ENCODE results near the gene SOX4.
"Not testable (repeated sequence)": the region's sequence is repeated elsewhere in the genome, so short reads cannot be mapped to it uniquely, and the experiment has no call there.

Gene SOX4

GRCh38 chr6:21593412-21593926 lies at the start of gene SOX4:
Gene SOX4 (plus strand): TSS chr6:21593751. CDS start chr6:21594535, 784 bp downstream.
- peak; percentile 100 for DNase-seq

GRCh38 chr6:21552286-21552685 lies 41.3 kb upstream of the SOX4 start:
- not testable (repeated sequence) for DNase-seq

DNA sequence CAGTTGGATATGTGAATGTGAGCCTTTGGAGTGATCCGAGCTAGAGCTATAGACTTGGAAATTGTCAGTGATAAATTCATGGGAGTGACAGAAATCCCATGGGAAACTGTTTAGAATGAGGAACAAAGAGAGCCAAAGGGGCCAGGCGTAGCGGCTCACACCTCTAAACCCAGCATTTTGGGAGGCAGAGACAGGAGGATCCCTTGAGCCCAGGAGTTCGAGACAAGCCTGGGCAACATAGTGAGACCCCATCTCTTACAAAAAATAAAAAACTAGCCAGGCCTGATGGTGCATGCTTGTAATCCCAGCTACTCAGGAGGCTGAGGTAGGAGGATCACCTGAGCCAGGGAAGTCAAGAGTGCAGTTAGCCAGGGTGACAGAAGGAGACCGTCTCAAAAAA lies 39.3 kb upstream of the SOX4 start:
- DNase-seq, result no peak

- DNase-seq, result no peak
Measured at GRCh38 chr6:21555197-21555596, 38.4 kb upstream of the SOX4 start.

GRCh38 chr6:21556511-21556910 lies 37.0 kb upstream of the SOX4 start:
- no peak for DNase-seq

DNA sequence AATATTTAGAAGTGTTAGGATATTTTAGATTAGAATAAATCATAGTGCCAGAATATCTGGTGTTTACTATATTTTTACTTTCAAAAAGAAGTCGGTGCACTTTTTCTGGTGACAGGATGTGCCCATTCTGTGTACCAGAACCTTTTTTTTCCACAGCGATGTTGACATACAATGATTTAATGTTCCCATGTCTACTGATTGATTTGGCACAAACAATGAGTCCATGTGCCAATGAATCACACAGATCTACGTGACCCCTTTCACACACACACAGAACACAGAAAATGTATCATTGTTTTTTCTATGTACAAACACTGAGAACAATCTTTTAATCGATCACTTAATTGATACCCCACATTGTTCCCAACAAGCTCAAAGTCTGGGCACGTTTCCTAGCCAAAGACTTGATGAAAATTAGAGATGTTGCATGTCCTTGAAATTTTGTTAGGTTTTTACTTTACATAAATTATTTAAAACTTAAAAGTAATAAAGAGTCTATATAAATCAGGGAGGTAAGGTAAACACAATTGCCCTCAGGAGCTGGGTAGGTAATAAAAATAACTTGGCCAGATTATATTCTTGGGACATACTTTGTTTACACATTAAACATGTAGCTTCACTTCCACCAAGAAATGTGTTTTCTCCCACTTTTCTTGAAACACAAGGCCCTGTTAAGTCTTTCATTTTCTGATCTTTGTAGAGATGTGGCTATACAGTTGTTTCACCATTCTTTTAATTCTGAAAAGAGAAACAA lies 36.4 kb upstream of the SOX4 start:
- peak; percentile 79 for DNase-seq

GRCh38 chr6:21559238-21559637 lies 34.3 kb upstream of the SOX4 start:
- DNase-seq, result peak; percentile 96

DNA sequence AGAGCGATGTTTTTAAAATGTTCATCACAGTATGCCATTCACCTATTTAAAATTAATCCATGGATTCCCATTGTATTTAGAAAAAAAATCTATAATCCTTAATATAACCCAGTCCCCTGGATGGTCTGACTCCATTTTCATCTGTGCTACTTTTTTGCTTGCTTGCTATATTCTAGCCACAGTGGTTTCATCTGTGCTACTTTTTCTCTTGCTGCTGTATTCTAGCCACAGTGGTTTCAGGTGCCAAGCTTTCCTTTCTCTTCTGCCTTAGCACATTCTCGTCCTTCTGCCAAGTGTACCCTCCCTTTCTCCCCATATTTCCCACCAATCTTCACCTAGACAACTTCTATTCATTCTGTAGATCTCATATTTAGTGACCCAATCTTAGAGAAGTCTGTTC lies 33.3 kb upstream of the SOX4 start:
- DNase-seq, result peak; percentile 39

DNA sequence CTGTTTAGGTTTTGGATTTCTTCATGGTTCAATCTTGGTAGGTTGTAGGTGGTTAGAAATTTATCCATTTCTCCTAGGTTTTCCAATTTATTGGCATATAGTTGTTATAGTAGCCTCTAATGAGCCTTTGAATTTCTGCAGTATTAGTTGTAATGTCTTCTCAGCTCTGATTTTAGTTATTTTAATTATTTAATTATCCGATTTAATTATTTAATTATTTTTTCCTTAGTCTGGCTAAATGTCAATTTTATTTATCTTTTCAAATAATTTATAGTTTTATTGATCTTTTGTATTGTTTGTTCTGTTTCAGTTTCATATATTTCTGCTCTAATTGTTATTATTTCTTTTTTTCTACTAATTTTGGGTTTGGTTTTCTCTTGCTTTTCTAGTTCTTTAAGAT lies 28.1 kb upstream of the SOX4 start:
- DNase-seq, result no peak

DNA sequence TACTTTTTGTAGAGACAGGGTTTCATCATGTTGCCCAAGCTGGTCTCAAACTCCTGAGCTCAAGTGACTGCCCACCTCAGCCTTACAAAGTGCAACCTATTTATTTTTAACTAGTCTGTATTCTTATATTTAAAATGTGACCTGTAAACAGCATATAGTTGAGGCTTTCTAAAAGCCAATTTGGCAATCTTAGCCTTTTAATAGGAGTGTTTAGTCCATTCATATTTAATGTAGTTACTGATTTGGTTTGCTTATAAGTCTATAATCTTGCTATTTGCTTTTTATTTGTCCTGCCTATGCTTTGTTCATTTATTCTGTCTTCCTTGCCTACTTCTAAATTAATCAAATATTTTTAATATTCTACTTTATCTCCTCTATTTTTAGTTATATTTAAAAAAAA lies 15.0 kb upstream of the SOX4 start:
- no peak for DNase-seq

DNA sequence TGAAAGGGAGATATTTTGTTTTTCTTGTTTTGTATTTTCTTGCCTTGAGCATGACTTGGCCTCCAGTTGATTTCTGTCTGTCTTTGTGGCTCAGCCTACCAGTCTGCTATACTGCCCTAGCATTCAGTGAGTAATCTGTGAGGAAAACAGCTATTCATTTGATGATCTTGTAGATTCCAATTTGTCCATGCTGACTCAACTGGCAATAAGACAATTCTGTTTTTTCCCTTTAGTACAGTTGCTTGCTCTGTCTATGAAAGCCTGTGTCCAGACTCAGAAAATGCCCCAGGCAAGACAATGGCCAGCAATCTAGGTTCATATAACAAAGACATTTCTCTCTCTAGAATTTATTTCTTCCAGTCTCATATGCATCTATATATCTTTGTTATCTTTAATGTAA lies 10.9 kb upstream of the SOX4 start:
- no peak for DNase-seq

GRCh38 chr6:21586300-21586699 lies 7.3 kb upstream of the SOX4 start:
- DNase-seq, result no peak

DNA sequence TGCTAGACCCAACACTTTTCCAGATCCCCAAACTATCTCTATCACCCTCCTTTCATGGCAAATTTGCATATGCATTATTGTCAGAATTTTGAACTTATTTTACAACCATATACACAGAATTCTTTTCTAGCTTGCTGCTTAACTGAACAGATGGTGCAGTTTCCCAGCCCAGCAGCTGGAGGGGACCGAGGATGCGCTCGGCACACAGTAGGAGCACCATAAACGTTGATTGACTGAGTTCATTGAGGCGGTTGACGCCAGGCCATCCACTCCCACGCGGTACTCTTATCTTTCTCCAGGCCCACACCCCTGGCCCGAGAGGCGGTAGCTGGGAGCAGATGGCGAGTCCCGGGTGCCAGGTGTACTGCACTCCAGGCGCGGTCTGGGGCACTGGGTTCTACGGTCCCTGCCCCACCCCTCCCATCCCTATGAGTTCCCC lies 6.8 kb upstream of the SOX4 start:
- peak; percentile 99 for DNase-seq

DNA sequence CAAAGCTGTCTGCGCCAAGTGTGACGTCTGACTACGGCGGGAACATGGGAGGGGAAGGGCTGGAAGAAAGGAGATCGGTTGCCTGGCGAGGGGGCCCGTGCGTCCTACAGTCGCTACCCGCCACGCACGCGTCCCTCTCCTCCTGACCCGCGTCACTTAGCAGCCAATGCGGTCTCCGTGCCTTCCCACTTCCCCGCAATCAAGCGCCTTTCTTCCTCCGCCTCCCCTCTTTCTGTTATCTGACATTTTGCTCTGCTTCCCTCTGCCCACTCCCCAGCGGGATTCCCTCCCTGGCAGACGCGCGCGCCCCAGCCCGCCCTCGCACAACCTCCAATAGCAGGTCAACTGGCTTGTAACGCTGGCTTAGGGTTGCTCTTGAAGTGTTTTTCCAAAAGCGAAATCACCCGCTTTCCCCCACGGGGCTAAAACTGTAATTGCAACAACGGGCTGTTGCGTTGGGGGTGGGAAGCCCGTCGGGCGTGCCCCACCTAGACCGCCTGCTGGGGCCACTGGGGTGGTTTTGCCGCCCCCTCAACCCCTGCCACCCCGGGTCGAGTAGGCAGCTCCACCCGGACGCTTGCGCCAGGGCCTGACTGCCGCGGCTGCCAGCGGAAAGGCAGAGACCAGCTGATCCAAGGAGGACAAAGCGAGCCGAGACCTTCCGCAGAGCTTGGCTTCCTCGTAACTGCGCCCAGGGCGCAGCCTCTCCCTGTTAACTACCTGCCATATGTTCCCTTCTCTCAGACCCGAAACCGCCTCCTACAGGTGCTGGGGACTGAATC lies 6.2 kb upstream of the SOX4 start:
- DNase-seq, result peak; percentile 99

DNA sequence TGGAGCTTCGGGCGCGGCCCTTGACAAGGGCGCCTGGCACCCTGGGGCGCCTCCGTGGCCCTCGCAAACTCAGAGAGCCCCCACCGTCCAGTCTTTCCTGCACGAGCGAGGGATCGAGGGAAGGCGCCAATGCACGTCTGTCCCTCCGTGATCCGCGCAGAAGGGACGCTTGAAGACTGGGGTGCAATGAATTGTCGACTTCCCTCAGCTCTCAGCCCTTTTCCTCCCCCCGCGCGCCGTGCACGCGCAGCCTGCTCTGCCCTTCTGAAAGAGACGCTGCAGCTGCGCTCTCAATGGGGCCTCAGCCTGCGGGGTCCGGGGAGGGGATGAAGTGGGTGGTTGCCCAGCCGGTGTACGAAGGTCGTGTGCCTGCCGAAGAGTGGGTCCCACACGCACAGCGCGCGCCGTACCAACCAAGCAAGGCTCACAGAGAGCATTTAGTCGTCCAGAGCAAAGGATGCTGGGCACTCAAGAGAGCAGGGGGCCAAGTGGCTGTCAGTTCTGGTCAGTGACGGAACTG lies 5.5 kb upstream of the SOX4 start:
- DNase-seq, result peak; percentile 98

DNA sequence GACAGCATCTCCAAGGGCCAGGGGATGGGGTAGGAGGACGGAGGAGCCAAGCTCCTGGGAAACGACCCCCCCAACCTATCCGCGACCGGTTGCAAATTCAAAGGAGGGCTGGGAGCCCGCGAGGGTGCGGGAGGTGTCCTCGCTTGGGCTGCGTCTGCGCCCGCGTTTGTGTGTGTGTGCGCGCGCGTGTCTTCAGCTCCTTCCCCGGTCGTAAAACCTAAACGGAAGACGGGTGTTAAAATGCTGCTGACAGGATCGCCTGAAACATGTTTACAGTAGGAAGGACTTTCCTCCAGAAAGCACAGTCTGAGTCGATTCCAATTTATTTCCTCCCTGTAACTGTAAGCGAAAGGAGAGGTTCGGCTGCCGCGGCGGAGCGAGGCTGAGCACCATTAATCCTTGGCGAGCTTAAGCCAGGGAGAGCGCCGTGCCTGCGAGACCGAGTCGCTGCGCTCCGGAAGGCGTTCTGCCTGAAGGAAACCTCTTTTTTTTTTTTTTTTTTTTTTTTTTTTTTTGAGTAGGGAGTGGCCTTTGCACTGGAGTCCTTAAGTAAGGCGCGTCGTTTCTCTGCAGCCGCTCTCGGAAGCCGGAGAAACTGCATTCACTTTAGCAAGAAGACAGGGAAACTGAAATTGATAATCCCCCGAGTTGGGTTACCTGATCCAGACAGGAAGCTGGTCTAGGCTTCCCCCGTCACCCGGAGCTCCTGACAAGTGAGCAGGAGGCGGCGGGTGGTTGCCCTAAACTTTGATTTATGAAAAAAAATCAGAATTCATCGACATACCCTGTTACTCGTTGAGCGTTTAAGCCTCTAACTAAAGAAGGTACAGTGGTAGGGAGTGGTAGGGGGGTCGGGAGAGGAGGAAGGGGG lies 4.8 kb upstream of the SOX4 start:
- peak; percentile 96 for DNase-seq

DNA sequence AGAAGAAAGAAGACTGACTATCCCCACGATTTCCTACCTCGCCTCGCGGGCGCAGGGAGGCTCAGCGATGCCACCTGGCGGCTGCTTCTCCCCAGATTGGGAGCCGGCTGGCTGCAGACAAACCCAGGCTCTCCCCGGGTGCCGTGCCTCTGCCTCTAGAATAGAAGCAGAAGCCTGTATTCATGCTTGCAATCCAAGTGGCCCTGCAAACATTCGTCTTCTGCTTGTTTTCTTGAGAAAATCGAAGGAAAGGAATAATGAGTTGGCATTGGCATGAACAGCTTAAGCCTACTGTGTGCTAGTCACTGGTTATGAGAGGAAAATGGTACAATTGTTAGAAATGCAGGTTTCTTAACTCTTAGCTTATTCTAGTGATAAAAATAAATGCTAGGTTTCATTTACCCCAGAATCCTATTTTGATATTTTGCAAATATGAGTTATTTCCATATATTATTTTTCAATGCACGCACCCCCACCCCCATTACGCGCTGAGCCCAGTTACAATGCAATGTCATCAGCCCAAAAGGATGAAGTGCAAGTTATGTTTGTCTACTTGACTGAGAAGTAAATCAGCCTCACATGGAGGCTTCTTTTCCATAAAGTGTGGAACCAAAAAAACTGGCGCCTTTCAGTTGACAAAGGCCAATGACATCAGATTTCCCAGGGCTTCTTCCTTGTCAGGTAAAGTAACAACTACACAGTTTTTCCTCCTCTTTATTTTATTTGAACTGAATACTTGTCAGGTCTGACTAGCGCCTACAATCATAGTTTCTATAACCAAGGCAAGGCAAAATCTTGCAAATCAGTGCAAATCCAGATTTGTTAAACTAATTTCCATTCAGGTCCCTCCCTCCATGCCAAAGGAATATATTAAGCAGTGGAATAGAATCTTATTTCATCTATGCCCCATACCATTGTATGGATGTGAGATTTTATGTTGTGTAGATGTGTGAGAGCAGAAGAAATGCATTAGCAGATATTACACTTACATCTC lies 3.9 kb upstream of the SOX4 start:
- DNase-seq, result peak; percentile 97

DNA sequence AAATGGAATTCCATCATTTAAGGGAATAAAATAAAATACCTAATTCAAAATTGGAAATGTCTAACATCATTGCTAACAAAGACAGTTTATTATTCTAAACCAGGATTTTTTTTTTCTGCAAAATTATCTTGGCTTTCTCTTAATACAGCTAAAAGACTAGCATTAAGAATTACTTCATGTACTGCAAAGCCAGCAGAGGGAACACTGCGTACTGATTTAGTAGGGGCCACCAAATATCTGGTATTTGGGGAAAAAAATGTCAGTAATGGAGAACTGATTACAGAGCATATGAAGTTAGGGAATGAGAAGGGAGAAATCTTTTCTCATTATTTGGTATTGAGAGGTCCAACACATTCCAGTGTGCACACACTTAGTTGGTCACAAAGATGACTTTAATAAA lies 3.2 kb upstream of the SOX4 start:
- no peak for DNase-seq

DNA sequence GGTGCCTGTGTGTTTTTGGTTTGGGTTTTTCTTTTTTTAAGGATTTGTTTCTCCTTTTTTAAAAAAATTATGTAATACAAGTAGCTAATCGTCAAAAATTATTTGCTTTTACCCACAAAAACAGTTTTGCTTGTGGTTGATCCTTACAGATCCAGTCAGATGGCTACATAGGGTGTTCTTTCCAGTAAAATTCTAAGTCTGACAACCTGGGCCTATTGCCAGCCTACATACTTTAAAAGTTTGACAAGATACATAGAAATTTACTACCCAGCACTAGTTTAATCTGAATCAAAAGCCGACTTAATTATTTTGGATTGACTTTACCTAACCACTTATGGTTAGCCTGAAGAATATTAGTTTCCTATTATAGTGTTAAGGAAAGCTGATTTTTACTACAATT lies 2.1 kb upstream of the SOX4 start:
- no peak for DNase-seq

DNA sequence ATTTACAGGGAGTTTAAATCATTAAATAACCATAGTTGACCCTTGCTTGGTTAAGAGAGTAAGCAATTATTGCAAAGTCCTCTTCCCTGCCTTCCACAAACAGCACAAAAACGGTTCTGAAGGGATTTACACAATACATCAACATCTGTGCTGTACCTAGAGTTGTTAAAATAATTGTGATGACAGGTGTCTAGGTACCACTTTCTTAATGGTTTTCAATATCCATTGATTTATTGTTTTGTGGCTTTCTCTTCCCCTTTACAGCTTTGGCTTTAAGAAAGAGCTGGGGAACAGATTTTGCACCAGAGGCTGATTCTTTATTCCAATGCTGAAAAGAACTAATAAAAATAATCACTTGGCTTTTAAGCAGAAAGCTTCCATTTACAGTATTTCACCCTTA lies 598 bp upstream of the SOX4 start:
- peak; percentile 95 for DNase-seq

DNA sequence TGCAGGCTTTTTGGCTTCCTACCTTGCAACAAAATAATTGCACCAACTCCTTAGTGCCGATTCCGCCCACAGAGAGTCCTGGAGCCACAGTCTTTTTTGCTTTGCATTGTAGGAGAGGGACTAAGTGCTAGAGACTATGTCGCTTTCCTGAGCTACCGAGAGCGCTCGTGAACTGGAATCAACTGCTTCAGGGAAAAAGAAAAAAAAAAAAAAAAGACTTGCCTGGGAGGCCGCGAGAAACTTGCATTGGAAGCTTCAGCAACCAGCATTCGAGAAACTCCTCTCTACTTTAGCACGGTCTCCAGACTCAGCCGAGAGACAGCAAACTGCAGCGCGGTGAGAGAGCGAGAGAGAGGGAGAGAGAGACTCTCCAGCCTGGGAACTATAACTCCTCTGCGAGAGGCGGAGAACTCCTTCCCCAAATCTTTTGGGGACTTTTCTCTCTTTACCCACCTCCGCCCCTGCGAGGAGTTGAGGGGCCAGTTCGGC lies 420 bp downstream of the SOX4 start:
- DNase-seq, result no peak
